ENCODE results near the gene NCOR2. TPM values are rescaled to one million over a fixed set of nuclear protein-coding genes. Genes with fewer than 3 reads are reported as not detected.

Gene NCOR2
- total RNA-seq, 4 donors from 2014 or later, result 72.1 to 460 (median 119) TPM

DNA sequence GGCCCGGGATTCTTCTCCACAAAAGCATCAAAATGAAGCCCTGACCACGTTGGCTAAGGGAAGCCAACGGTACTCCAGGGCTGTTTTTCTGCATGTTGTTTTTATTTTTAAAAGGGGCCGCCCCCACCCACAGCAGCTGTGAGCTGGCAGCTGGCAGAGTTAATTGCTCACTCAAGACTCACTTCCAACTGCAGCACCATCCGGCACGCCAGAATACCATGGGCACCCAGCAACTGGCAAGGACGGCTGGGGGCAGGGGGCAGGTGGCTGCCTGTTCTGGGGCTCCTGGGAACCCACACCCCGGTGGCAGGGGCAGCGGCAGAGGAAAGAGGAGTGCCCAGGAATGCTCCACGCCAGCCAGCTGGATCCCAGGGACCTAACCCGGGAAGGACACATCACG lies 44.3 kb downstream of the NCOR2 start:
- intact Hi-C loops (cut with DNase I; ENCODE audit: low total_unique reads), result no loop called here
- H3K9me3 ChIP-seq, result no peaks in the 10 kb centered on the region
- no peaks in the 10 kb centered on the region for H3K36me3 ChIP-seq
- no peaks in the 10 kb centered on the region for H3K27me3 ChIP-seq
- H3K4me3 ChIP-seq, result no peak overlapping the region
- TF ChIP-seq POLR2AphosphoS5 (IDR thresholded peaks at IDR 0.05), result no peak
- no peak for TF ChIP-seq POLR2A (IDR thresholded peaks at IDR 0.05)
- TF ChIP-seq CTCF (IDR thresholded peaks at IDR 0.05), result no peak
- H3K27ac ChIP-seq, result peak overlapping the region in 3 of 4 donors; percentile 14 to 29 (median 28)
- WGBS, 2 donors (ENCODE audit: low coverage in 1 of 2), result 60 to 76% methylated on average over 3 to 12 of the region's 12 CpGs
- peaks cover 19 to 38% (median 27%) of the 10 kb centered on the region in 4 donors for H3K4me1 ChIP-seq
- no peak for DNase-seq
- in situ Hi-C loops (cut with MboI; ENCODE audit: low pct_ligation_motif_present in 1 of 4, low pct_unique_long_range_greater_than_20kb in 1 of 4, low sequenced_read_pairs in 3 of 4), result no loop called here

GRCh38 chr12:124520907-124521306 lies 46.5 kb downstream of the NCOR2 start:
- Histone ChIP-seq H3K36me3 (no peaks in the 10 kb centered on the region), H3K27ac (peak overlapping the region; percentile 96 to 100 (median 98)), H3K27me3 (no peaks in the 10 kb centered on the region), H3K9me3 (no peaks in the 10 kb centered on the region), H3K4me1 (peaks cover 39 to 60% (median 48%) of the 10 kb centered on the region in 4 donors), H3K4me3 (no peak overlapping the region)
- 72% methylated on average over 9 of the region's 10 CpGs; no CpG with 5 or more reads in 1 of the 2 donors for WGBS, 2 donors (ENCODE audit: low coverage in 1 of 2)
- intact Hi-C loops (cut with DNase I; ENCODE audit: low total_unique reads), result no loop called here
- in situ Hi-C loops (cut with MboI; ENCODE audit: low pct_ligation_motif_present in 1 of 4, low pct_unique_long_range_greater_than_20kb in 1 of 4, low sequenced_read_pairs in 3 of 4), result no loop called here
- DNase-seq, result no peak
- TF ChIP-seq POLR2AphosphoS5 (IDR thresholded peaks at IDR 0.05), result no peak
- no peak for TF ChIP-seq EP300 (IDR thresholded peaks at IDR 0.05; ENCODE audit: low read depth)

DNA sequence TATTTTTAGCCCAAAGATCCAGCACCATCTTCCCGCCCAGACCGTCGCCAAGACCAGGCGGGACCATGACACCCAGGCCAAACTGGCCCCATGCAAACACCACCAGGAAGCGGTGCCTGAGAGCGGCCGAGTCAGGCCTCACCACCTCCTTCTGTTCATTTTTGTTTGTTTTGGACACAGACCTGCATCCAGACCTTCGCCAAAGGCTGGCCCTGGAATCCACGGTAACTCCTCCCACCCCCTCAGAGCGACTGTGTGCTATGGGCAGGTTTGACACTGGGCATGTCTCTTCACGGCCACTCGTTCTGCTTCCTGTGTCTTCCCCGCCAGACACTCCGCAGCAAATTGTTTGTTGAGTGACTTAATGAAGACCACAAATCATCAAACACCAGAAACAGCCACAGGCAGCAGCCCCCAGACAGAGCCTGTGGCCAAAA lies 47.1 kb downstream of the NCOR2 start:
- H3K9me3 ChIP-seq, result no peaks in the 10 kb centered on the region
- H3K4me3 ChIP-seq, result no peak overlapping the region
- no peaks in the 10 kb centered on the region for H3K27me3 ChIP-seq
- H3K4me1 ChIP-seq, result peaks cover 40 to 65% (median 48%) of the 10 kb centered on the region in 4 donors
- peak overlapping the region; percentile 96 to 100 (median 98) for H3K27ac ChIP-seq
- WGBS, 2 donors (ENCODE audit: low coverage in 1 of 2), result 39% methylated on average over 14 of the region's 14 CpGs; no CpG with 5 or more reads in 1 of the 2 donors
- H3K36me3 ChIP-seq, result no peaks in the 10 kb centered on the region
- intact Hi-C loops (cut with DNase I; ENCODE audit: low total_unique reads), result no loop called here
- peak in 1 of 3 donors; percentile 7 for TF ChIP-seq POLR2AphosphoS5 (IDR thresholded peaks at IDR 0.05)
- no peak for TF ChIP-seq CTCF (IDR thresholded peaks at IDR 0.05)
- peak; percentile 44 for DNase-seq
- in situ Hi-C loops (cut with MboI; ENCODE audit: low pct_ligation_motif_present in 1 of 4, low pct_unique_long_range_greater_than_20kb in 1 of 4, low sequenced_read_pairs in 3 of 4), result no loop called here

- TF ChIP-seq EP300 (IDR thresholded peaks at IDR 0.05; ENCODE audit: low read depth) (no peak), POLR2A (IDR thresholded peaks at IDR 0.05) (no peak)
- no peaks in the 10 kb centered on the region for H3K27me3 ChIP-seq
- no peaks in the 10 kb centered on the region for H3K36me3 ChIP-seq
- in situ Hi-C loops (cut with MboI; ENCODE audit: low pct_ligation_motif_present in 1 of 4, low pct_unique_long_range_greater_than_20kb in 1 of 4, low sequenced_read_pairs in 3 of 4), result loop anchor here in 1 of 4 donors (10.0 kb wide), 1 partner anchor 45 kb away; the partner anchor contains the start of gene NCOR2
- no peak for DNase-seq
- 58% methylated on average over 8 of the region's 10 CpGs; no CpG with 5 or more reads in 1 of the 2 donors for WGBS, 2 donors (ENCODE audit: low coverage in 1 of 2)
- H3K27ac ChIP-seq, result peak overlapping the region; percentile 96 to 100 (median 98)
- H3K9me3 ChIP-seq, result no peaks in the 10 kb centered on the region
- peaks cover 40 to 62% (median 50%) of the 10 kb centered on the region in 4 donors for H3K4me1 ChIP-seq
- intact Hi-C loops (cut with DNase I; ENCODE audit: low total_unique reads), result loop anchor here (5.0 to 10.0 kb wide), 3 partner anchors 33 to 155 kb away; partner anchors contain the start of gene NCOR2
- H3K4me3 ChIP-seq, result no peak overlapping the region
Observed at GRCh38 chr12:124519746-124520145, 47.7 kb downstream of the NCOR2 start.

DNA sequence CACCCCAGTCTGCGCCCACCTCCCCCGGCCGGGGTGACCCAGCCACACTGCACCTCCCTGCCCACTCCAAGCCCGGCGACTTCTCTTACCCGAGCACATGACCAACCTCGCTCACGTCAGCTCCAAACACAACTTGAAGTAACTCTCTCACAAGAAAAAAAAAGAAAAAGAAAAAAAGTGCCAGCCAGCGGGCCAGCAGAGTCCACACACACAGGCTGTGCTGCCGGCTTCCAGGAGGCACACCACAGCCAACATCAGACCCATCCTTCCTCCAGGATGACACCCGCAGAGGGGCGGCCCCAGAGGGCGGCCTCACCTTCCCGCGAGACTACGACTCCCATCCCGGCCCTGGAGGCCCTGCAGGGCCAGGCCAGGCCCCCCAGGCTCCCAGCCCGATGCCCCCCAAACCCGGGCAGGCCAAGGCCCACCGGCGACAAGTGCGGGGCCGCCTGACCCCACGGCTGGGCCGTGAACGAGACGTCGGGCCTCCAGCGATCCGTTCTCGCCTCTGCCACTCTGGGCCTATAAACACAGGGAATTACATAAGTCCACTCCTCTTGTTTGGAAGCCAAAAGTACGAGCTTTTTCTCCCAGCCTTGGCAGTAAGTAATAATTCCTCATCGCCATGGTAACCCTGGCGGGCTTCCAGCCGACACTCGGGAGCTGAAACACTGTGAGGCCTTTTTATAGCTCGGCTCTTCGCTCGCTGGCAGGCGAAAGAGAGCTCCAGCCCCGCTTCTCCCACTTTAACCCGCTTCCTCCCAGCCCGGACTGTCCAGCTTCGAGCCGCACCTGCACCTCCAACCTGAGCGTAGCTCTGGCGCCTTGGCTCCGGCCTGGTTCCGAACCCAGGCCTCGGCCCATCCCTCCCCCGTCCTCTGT lies 49.1 kb downstream of the NCOR2 start:
- TF ChIP-seq POLR2AphosphoS5 (IDR thresholded peaks at IDR 0.05) (peak; percentile 61 to 81 (median 69)), POLR2A (IDR thresholded peaks at IDR 0.05) (peak; percentile 45), CTCF (IDR thresholded peaks at IDR 0.05) (no peak), EP300 (IDR thresholded peaks at IDR 0.05; ENCODE audit: low read depth) (no peak)
- Histone ChIP-seq H3K9me3 (no peaks in the 10 kb centered on the region), H3K27me3 (no peaks in the 10 kb centered on the region), H3K4me3 (peak overlapping the region; percentile 22 to 50 (median 38)), H3K4me1 (peaks cover 50 to 69% (median 59%) of the 10 kb centered on the region in 4 donors), H3K27ac (peak overlapping the region; percentile 96 to 100 (median 98)), H3K36me3 (no peaks in the 10 kb centered on the region)
- in situ Hi-C loops (cut with MboI; ENCODE audit: low pct_ligation_motif_present in 1 of 4, low pct_unique_long_range_greater_than_20kb in 1 of 4, low sequenced_read_pairs in 3 of 4) (loop anchor here in 1 of 4 donors (10.0 kb wide), 1 partner anchor 47 kb away; the partner anchor contains the start of gene NCOR2), intact Hi-C loops (cut with DNase I; ENCODE audit: low total_unique reads) (loop anchor here (5.0 to 10.0 kb wide), 3 partner anchors 34 to 153 kb away; partner anchors contain the start of gene NCOR2)
- WGBS, 2 donors (ENCODE audit: low coverage in 1 of 2), result 13% methylated on average over 49 of the region's 51 CpGs; no CpG with 5 or more reads in 1 of the 2 donors
- peak; percentile 97 for DNase-seq

Measured in transverse colon (tissue), 4 donors.